Panc1 (cell line): ENCODE measurements around the gene TRMT61A.

Experiments used
- POLR2AphosphoS5 ChIP-seq: IDR thresholded peaks from 2 replicates; pipeline ENCODE4 v1.6.1; 2012; ENCODE audit warnings: mild to moderate bottlenecking, low read depth, low read length, moderate library complexity
- SIN3A ChIP-seq: IDR thresholded peaks from 2 replicates; pipeline ENCODE4 v1.6.1; 2012; ENCODE audit warnings: low read depth, mild to moderate bottlenecking, low read length, moderate library complexity, borderline replicate concordance; ENCODE audit not compliant: insufficient read depth
- TCF7L2 ChIP-seq: IDR thresholded peaks from 2 replicates; pipeline ENCODE4 v1.6.1; 2011; ENCODE audit warnings: mild to moderate bottlenecking, low read depth, low read length, inconsistent platforms
- TF ChIP-seq, protein P1 (sequence below): fragments of 450-650 bp; IDR thresholded peaks from 2 replicates; pipeline ENCODE4 v1.5.1; 2017; ENCODE audit warnings: mild to moderate bottlenecking
- TF ChIP-seq, protein P2 (sequence below), 2 experiments: IDR thresholded peaks; 2 replicates each; pipeline ENCODE4 v1.6.1; 2011 to 2012; ENCODE audit warnings: low read depth in 2 of 2, control low read depth in 1 of 2, low read length in 1 of 2, mild to moderate bottlenecking in 1 of 2, moderate library complexity in 1 of 2; ENCODE audit not compliant: insufficient read depth in 1 of 2

DNA sequence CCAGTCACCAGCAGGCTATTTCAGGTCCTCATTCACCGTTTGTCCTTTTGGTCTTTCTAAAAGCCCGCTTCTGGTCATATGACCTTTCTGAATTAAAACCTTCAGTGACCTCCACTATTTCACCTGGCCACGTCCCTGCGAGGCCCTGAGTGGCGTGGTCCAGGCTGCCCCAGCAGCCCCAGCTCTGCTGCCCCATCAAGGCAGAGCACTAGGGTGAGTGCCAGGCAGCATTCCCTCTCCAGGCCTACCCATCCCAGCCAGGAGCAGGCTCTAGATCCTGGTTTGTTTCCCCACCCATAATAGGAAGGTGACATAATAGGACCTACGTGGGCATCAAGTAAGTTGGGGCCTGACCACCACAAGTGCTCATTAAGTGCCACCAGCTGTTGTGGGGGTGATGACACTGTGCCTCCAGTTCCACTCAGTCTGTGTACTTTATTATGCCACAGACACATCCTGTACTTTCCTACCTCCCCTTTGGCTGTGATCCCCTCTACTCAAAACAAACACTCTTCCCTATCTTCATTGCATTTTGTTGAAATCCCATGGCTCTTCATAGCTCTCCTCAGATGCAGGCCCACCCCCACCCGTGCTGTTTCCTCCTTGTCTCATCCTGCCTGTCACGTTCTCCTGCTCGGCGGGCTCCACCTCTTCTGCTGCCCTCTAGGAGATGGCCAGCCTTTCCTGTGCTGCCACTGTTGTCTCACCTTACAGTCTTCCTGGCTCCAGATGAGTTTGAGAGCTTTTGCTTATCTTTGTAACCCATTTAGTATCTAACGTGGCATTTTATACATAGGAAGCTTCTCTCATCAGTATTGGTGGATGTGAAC is 27.7 kb upstream of the TRMT61A start:
- TF ChIP-seq, protein P1, sequence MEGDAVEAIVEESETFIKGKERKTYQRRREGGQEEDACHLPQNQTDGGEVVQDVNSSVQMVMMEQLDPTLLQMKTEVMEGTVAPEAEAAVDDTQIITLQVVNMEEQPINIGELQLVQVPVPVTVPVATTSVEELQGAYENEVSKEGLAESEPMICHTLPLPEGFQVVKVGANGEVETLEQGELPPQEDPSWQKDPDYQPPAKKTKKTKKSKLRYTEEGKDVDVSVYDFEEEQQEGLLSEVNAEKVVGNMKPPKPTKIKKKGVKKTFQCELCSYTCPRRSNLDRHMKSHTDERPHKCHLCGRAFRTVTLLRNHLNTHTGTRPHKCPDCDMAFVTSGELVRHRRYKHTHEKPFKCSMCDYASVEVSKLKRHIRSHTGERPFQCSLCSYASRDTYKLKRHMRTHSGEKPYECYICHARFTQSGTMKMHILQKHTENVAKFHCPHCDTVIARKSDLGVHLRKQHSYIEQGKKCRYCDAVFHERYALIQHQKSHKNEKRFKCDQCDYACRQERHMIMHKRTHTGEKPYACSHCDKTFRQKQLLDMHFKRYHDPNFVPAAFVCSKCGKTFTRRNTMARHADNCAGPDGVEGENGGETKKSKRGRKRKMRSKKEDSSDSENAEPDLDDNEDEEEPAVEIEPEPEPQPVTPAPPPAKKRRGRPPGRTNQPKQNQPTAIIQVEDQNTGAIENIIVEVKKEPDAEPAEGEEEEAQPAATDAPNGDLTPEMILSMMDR, result no peak
- TF ChIP-seq POLR2AphosphoS5 (no peak), SIN3A (no peak), TCF7L2 (no peak)
- TF ChIP-seq, protein P2, sequence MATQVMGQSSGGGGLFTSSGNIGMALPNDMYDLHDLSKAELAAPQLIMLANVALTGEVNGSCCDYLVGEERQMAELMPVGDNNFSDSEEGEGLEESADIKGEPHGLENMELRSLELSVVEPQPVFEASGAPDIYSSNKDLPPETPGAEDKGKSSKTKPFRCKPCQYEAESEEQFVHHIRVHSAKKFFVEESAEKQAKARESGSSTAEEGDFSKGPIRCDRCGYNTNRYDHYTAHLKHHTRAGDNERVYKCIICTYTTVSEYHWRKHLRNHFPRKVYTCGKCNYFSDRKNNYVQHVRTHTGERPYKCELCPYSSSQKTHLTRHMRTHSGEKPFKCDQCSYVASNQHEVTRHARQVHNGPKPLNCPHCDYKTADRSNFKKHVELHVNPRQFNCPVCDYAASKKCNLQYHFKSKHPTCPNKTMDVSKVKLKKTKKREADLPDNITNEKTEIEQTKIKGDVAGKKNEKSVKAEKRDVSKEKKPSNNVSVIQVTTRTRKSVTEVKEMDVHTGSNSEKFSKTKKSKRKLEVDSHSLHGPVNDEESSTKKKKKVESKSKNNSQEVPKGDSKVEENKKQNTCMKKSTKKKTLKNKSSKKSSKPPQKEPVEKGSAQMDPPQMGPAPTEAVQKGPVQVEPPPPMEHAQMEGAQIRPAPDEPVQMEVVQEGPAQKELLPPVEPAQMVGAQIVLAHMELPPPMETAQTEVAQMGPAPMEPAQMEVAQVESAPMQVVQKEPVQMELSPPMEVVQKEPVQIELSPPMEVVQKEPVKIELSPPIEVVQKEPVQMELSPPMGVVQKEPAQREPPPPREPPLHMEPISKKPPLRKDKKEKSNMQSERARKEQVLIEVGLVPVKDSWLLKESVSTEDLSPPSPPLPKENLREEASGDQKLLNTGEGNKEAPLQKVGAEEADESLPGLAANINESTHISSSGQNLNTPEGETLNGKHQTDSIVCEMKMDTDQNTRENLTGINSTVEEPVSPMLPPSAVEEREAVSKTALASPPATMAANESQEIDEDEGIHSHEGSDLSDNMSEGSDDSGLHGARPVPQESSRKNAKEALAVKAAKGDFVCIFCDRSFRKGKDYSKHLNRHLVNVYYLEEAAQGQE (IDR thresholded peaks at IDR 0.05; ENCODE audit: insufficient read depth in 1 of 2, low read depth in 2 of 2, low read length in 1 of 2), result no peak
